Upper lobe of right lung (tissue), 1 donor: ENCODE results near the gene AGPAT2. TPM values are rescaled to one million over a fixed set of nuclear protein-coding genes. Genes with fewer than 3 reads are reported as not detected.
A peak's percentile ranks its signal among the peaks of the same experiment; 100 is the strongest.

Source experiments
- ATAC-seq: fragments of 200-7000 bp; cut with Tn5 transposase; one replicate; pipeline ENCODE4 v1.9.1; 2020; ENCODE audit warnings: mild to moderate bottlenecking, moderate library complexity
- DNase-seq: peaks from one replicate; pipeline ENCODE4 v3.0.0-alpha.2; 2020
- H3K27ac ChIP-seq: fragments of 200-600 bp; one replicate; pipeline ENCODE4 v1.8.0; 2022
- H3K27me3 ChIP-seq: fragments of 200-600 bp; one replicate; pipeline ENCODE4 v1.8.0; 2022; ENCODE audit warnings: mild to moderate bottlenecking
- H3K36me3 ChIP-seq: fragments of 200-600 bp; one replicate; pipeline ENCODE4 v1.8.0; 2022
- H3K4me1 ChIP-seq: fragments of 200-600 bp; one replicate; pipeline ENCODE4 v1.8.0; 2022
- H3K4me3 ChIP-seq: fragments of 200-600 bp; one replicate; pipeline ENCODE4 v1.8.0; 2022; ENCODE audit warnings: mild to moderate bottlenecking
- H3K9me3 ChIP-seq: fragments of 200-600 bp; one replicate; pipeline ENCODE4 v1.8.0; 2022
- intact Hi-C: fragments of 100-400 bp; cut with DNase I; formaldehyde crosslinking; loops from one replicate; pipeline ENCODE4 v1.11.0; 2022
- total RNA-seq: library from RNA; stranded (reverse); fragmentation: NEBNext Ultra II Directional; extraction: Animal tissue kit (Norgen Biotek cat#: 25700); gene quantifications from one replicate; pipeline ENCODE4 v1.2.1, GENCODE V29; 2021
- TF ChIP-seq, protein P1 (sequence below): fragments of 200-600 bp; IDR thresholded peaks from one replicate; pipeline ENCODE4 v1.8.0; 2022; ENCODE audit warnings: antibody characterized with exemption
- donor health status: DM: no; HTN: yes; CAD: no; lungs with severe emphysema.

The AGPAT2 gene
- total RNA-seq, 1 donor from 2014 or later = 117 TPM

DNA sequence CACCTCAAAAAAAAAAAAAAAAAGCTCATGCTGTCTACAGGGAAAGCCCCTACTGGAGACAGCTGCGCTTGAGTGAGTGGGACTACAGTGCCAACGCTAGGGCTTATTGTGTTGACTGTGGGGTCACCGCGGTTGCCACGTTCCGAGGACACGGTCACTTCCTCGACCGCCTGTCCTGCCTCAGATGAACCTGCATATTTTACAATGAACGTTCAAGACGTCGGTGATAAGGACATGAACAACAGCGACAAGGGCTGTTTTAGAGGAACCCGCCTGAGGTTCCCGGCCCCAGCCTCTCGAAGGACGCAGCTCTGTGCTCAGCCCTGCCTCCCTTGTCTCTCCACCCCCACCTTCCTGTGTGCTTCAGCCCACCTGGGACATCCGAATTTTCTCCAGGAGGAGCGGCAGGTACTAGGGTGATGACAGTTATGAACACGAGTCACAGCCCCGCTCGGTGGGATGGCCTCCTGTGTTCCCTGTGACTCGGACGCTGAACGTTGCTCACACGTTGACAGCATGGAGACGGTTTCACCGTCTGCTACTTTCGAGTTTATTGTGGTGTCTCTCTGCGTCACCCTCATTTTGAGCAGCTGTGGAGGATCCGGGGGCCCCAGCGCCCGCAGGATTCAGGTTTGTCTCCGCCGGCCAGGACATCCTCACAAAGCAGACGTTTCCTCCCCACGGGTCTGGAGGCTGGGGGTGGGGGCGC is 13.9 kb upstream of the AGPAT2 start:
- H3K36me3 ChIP-seq = no peaks in the 10 kb centered on the region
- TF ChIP-seq, protein P1, sequence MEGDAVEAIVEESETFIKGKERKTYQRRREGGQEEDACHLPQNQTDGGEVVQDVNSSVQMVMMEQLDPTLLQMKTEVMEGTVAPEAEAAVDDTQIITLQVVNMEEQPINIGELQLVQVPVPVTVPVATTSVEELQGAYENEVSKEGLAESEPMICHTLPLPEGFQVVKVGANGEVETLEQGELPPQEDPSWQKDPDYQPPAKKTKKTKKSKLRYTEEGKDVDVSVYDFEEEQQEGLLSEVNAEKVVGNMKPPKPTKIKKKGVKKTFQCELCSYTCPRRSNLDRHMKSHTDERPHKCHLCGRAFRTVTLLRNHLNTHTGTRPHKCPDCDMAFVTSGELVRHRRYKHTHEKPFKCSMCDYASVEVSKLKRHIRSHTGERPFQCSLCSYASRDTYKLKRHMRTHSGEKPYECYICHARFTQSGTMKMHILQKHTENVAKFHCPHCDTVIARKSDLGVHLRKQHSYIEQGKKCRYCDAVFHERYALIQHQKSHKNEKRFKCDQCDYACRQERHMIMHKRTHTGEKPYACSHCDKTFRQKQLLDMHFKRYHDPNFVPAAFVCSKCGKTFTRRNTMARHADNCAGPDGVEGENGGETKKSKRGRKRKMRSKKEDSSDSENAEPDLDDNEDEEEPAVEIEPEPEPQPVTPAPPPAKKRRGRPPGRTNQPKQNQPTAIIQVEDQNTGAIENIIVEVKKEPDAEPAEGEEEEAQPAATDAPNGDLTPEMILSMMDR = no peak
- peak; percentile 64 for DNase-seq
- H3K4me1 ChIP-seq = peaks cover 14% of the 10 kb centered on the region
- ATAC-seq = peak; percentile 44
- intact Hi-C loops = no loop called here
- H3K27ac ChIP-seq = no peak overlapping the region
- peak overlapping the region; percentile 19 for H3K4me3 ChIP-seq
- H3K27me3 ChIP-seq = no peaks in the 10 kb centered on the region
- no peaks in the 10 kb centered on the region for H3K9me3 ChIP-seq

DNA sequence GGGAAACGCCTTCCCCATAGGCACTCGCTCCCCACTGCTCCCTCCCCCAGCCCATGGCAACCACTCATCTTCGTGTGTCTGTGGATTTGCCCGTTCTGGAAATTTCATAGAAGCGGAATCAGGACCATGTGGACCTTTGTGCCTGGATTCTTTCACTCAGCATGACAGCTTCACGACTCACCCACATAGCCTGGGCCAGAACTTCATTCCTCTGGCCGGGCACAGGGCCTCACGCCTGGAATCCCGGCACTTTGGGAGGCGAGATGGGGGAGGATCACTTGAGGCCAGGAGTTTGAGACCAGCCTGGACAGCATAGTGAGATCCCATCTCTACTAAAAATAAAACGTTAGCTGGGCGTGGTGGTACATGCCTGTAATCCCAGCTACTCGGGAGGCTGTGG is 13.0 kb upstream of the AGPAT2 start:
- peaks cover 14% of the 10 kb centered on the region for H3K4me1 ChIP-seq
- ATAC-seq (no peak), DNase-seq (no peak)
- H3K27ac ChIP-seq = no peak overlapping the region
- no peak overlapping the region for H3K4me3 ChIP-seq
- no peaks in the 10 kb centered on the region for H3K9me3 ChIP-seq
- intact Hi-C loops = no loop called here
- H3K36me3 ChIP-seq = no peaks in the 10 kb centered on the region
- no peaks in the 10 kb centered on the region for H3K27me3 ChIP-seq
- TF ChIP-seq, protein P1 = no peak

DNA sequence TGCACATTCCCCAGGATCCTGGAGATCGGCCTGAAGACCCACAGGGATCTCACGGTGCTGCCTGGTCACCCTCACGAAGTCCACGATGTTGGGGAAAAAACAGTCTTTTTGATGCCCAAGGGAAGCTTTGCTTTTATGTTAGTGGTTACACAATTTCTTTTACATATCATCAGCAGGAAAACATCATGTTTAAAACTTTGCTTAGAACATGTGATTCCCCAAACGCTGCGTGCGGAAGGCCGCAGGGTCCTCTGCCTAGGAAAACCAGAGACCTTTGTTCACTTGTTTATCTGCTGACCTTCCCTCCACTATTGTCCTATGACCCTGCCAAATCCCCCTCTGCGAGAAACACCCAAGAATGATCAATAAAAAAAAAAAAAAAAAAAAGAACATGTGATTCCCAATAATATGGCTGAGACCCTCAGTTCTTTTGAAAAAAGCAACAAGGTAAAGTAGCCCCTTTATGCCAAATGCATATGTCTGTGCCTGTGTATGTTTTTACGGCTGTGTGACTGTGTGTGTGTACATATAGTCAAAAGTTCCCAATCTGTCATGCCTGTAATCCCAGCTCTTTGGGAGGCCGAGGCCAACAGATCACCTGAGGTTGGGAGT is 11.5 kb upstream of the AGPAT2 start:
- TF ChIP-seq, protein P1 = no peak
- Histone ChIP-seq H3K36me3 (no peaks in the 10 kb centered on the region), H3K9me3 (no peaks in the 10 kb centered on the region), H3K4me3 (no peak overlapping the region), H3K27ac (no peak overlapping the region), H3K27me3 (no peaks in the 10 kb centered on the region), H3K4me1 (peaks cover 26% of the 10 kb centered on the region)
- no peak for DNase-seq
- ATAC-seq = no peak
- intact Hi-C loops = no loop called here

DNA sequence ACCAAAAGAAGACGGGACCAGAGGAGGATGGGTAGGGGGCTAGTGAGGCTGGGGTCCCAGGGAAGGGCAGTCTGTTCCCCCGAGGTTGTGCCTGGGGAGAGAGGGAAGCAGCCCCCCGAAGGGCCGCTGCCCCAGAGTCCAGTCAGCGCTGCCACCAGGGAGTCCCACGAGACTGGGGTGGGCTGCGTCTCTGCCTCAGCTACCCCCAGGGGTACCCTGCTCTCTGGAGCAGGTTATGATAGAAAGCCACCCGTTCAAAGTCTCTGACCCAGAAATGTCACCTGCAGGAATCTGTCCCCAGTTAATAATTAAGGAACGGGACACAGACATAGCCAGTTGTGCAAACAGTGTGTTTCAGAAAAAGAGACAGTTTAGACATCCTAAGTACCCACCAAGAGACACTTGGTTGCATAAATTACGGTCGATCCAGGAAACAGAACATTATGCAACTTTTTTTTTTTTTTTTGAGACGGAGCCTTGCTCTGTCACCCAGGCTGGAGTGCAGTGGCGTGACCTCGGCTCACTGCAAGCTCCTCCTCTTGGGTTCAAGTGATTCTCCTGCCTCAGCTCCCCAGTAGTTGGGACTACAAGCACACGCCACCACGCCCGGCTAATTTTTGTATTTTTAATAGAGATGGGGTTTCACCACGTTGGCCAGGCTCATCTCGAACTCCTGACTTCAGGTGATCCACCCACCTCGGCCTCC is 10.7 kb upstream of the AGPAT2 start:
- no peaks in the 10 kb centered on the region for H3K27me3 ChIP-seq
- intact Hi-C loops = no loop called here
- H3K9me3 ChIP-seq = no peaks in the 10 kb centered on the region
- H3K4me3 ChIP-seq = no peak overlapping the region
- DNase-seq (peak; percentile 81), ATAC-seq (peak; percentile 8)
- TF ChIP-seq, protein P1 = no peak
- peak overlapping the region; percentile 42 for H3K27ac ChIP-seq
- peaks cover 33% of the 10 kb centered on the region for H3K4me1 ChIP-seq
- H3K36me3 ChIP-seq = no peaks in the 10 kb centered on the region

DNA sequence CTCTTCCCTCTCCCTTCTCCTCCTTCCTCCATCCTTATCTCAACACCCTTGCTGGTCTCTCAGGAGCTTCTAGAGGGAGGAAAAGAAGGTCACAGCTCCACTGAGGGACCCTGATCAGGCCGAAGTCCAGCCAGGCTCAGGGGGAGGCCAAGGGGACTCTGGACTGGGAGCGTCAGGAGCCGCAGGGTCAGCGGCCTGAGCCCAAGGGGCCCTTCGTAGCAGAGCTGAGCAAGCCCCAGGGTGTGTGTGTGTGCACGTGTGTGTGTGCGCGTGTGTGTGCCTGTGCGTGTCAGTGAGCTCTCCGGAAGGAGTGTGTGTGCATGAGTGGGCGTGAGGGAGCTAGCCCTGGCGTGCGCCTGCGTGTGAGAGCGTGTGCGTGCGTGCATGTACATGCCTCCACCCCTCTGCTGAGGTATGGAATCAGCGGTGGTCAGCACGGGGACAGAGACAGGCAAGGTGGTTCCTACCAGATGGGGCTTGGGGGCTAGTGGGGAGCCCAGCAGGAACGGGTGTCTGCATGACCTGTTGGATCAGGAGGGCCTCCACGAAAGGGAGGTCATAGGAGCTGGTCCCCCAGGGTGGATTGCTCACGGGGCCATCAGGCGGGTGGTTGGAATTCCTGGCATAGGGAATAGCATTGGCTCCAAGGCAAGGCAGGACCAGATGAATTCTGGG is 10.0 kb upstream of the AGPAT2 start:
- TF ChIP-seq, protein P1 = no peak
- H3K9me3 ChIP-seq = no peaks in the 10 kb centered on the region
- H3K27me3 ChIP-seq = no peaks in the 10 kb centered on the region
- intact Hi-C loops = no loop called here
- peak; percentile 69 for DNase-seq
- H3K4me1 ChIP-seq = peaks cover 33% of the 10 kb centered on the region
- no peak for ATAC-seq
- no peak overlapping the region for H3K4me3 ChIP-seq
- no peaks in the 10 kb centered on the region for H3K36me3 ChIP-seq
- peak overlapping the region; percentile 42 for H3K27ac ChIP-seq
